GM18511 (cell line): ENCODE results near the gene HOPX.
"Not testable (repeated sequence)": the region's sequence is repeated elsewhere in the genome, so short reads cannot be mapped to it uniquely, and the experiment has no call there.

Source experiments
- ATAC-seq: cut with Tn5 transposase; IDR thresholded peaks from one replicate; pipeline ENCODE4 v1.9.1; 2021; ENCODE audit warnings: mild to moderate bottlenecking, moderate library complexity; ENCODE audit not compliant: unreplicated experiment

Gene HOPX

DNA sequence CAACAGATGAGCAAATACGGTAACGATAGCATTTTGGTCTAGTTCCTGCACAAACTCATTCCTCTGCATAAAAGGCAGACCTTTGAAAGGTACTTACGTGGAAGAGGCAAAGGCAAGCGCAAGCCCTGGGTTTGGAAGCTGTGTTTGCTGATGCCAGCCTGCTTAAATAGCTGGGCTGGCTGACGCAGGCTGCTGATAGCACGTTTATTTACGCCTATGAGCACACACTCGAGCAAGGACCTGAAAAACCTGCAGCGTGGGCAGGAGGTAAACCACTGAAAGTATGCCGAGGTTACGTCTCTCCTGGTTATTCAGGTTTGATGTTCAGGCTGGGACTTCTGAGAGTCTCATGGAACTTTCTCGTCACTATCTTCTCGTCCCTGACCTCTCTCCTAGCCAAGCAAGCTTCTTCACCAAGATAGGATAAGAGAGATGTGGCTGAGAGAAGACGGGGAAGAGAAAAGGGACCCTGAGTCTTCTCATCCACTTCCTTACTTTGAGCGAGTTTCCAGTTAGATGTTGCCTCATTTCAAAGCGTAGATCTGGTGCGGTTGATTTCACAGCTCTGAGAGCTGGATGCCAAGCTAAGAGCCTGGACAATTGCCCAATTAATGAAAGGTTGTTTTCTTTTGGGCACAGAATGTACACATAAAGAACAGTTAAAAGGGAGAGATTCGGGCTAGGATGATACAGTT lies at the start of gene HOPX:
HOPX (minus strand) TSS at position 139 of the 695 bp plus-strand sequence. CDS start 23,480 bp downstream, outside the sequence.
- peak; percentile 93 for ATAC-seq

- ATAC-seq: no peak
These were observed 49.0 kb upstream of the HOPX start for GRCh38 chr4:56730097-56730496.

GRCh38 chr4:56728512-56728911 lies 47.4 kb upstream of the HOPX start:
- no peak for ATAC-seq

DNA sequence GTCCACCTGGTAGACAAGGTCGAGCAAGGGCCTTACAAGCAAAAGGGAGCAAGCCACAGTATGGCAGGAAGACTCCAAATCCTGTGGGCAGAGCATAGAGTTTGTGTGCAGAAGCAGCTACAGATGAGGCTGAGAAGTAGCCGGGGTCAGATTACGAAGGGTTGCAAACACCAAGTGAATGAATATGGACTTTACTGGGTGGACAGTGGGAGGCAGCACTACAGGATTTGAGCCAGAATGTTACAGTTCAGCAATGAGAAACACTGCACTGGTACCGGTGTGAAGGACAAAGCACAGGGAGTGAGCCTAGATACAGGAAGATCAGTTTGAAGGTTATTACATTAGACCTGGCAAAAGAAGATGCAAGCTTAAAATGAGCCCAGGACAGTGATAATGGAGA lies 46.1 kb upstream of the HOPX start:
- ATAC-seq: no peak

DNA sequence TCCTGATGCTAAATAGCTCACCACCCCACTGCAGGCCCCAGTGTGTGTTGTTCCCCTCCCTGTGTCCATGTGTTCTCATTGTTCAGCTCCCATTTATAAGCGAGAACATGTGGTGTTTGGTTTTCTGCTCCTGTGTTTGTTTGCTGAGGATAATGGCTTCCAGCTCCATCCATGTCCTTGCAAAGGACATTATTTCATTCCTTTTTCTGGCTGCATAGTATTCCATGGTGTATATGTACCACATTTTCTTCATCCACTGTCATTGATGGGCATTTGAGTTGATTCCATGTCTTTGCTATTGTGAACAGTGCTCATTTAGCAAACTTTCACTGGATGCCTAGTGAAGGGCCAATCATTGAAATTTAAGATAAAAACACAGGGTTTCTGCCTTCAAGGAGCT lies 45.5 kb upstream of the HOPX start:
- ATAC-seq: not testable (repeated sequence)

- ATAC-seq: no peak
These were observed 42.6 kb upstream of the HOPX start for GRCh38 chr4:56723659-56724230.

- ATAC-seq: peak; percentile 49
These were observed 42.1 kb upstream of the HOPX start for GRCh38 chr4:56723201-56723605.

DNA sequence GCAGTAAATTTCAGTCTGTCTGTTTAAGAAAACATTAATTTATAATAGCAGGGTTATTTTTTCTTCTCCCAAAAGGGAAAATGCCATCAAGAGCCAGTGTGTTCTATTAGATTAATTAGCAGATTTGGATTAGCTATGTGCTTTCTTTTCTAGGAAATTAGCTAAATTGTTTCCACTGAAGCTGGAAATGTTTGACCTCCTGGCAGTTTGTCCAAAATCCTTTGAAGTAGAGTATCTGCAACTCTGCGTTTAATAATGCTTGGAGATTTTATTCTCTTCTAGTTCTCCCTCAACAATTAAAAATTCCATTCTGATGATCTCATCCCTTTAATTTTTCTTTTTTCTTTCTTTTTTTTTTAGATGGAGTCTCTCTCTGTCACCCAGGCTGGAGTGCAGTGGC lies 27.1 kb upstream of the HOPX start:
- no peak for ATAC-seq

- ATAC-seq: no peak
These were observed 24.9 kb upstream of the HOPX start for GRCh38 chr4:56705966-56706365.

DNA sequence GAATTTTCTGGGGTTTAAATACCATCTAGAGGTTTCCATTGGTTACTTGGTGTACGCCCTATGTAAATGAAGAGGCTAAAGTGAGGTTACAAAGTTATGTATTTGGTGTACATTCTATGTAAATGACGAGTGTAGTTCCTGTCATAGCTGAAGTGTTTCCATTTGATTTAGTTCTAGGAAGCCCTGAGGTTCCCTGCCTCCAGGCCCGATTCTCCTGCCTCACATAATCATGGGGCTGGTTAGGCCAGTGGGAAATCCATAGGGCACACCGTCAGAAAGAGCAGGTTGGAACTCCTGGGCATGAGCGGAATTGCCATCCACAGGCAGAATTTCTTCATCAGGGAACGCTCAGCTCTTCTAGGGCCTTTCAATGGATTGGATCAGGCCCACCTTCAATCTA lies 24.2 kb upstream of the HOPX start:
- no peak for ATAC-seq

DNA sequence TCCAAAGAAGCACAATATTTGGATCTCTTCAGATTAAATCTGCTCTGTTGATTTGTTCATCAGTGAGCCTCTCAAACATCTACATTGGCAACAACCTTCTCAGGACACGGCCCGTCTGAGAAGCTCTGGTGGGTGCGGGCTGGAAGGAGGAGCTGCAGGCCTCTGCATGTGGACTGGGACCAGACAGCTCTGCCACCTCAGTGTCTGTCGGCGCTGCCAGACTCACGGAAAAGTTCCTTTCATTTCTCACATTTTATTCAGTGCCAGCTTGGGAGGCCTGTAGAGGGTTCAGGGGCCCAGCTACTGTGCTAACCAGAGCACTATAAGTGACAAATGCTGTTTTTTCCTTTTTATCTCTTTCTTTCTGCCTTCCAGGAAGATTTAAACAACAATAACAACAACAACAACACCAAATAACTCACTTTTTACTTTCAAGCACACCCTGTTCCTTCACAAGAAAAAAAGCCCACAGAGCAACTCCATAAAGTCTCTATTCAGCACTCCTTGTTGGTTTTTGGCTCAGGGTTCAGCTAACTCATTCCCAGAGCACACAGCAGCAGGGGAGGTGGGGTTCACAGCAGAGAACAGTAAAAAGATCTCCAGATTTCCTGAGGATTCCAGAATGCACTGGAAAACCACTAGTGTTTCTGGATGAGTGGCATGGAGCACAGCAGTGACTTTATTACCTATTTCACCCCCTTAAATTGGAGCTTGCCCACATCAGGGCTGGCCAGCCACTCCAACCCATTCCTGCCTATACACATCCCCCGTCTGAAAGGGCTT lies 23.2 kb upstream of the HOPX start:
- ATAC-seq: no peak

- ATAC-seq: no peak
These were observed 22.3 kb upstream of the HOPX start for GRCh38 chr4:56703378-56703777.

DNA sequence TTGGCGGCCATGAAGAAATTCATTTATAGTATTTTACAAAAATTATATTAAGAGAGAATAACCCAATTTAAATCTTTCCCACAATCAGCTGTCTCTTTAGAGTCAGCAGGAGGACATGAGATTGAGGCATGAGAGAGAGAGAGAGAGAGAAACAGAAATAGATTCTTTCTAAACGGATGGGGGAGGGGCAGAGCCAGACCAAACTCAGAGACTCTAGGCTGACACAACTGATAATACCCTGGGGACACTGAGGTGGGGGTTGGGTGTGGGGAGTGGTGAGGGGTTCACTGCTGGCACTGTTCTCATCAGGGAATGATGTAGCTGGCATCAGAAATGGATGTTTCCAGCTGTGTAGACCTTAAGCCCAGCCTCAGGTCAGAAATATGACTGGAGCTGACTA lies 20.5 kb upstream of the HOPX start:
- ATAC-seq: no peak

DNA sequence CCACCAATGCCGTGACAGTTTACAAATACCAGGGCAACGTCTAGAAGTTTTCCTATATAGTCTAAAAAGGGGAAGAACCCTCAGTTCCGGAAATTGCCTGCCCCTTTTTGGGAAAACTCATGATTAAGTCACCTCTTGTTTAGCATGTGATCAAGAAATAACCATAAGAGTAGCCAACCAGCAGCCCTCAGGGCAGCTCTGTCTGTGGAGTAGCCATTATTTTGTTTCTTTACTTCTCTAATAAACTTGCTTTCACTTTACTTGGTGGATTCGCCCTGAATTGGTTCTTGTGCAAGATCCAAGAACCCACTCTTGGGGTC lies 20.0 kb upstream of the HOPX start:
- no peak for ATAC-seq

DNA sequence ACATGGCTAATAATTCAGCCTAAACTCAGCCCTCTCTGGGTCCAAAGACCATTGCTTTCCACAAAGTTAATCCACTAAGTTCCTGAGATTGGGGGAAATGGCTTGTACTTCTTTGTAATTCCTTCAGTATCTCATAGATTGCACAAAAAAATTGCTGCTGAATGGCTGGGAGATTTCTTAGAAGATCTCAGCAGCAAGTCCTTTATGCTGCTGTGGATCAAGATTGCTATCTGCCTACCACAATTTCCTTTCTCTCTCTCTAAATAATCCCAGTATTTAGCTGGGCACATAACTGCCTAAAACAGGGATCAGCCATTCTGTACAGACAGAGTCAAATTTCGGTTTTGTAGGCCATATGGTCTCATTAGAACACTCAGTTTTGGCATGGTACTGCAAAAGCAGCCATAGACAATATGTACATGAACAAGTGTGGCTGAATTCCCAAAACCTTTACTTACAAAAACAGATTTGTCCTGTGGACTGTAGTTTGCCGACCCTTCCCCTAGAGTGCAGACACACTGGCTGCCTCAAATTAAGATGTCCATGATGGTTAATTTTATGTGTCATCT lies 18.5 kb upstream of the HOPX start:
- no peak for ATAC-seq

DNA sequence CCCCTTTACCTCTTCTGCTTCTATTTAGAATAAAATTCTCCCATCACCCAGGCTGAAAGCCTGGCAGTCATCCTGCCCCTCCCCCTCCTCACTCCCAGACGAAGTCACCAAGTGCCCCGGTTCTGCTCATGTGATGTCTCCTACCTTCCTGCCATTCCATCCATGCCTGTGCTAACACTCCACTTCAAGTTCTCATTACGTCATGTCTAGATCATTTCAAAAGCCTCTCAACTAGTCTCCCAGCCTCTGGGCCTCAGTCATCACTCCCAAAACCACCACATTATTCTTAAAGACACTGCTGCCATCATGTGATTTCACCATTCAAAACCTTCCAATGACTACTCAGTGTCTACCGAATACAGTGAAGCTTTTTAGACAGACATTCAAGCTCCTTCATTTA lies 17.2 kb upstream of the HOPX start:
- no peak for ATAC-seq

GRCh38 chr4:56696056-56696455 lies 15.0 kb upstream of the HOPX start:
- ATAC-seq: no peak

DNA sequence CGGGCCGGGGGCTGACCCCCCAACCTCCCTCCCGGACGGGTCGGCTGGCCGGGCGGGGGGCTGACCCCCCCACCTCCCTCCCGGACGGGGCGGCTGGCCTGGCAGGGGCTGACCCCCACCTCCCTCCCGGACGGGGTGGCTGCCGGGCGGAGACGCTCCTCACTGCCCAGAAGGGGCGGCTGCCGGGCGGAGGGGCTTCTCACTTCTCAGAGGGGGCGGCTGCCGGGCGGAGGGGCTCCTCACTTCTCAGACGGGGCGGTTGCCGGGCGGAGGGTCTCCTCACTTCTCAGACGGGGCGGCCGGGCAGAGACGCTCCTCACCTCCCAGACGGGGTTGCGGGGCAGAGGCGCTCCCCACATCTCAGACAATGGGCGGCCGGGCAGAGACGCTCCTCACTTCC lies 12.4 kb upstream of the HOPX start:
- not testable (repeated sequence) for ATAC-seq

DNA sequence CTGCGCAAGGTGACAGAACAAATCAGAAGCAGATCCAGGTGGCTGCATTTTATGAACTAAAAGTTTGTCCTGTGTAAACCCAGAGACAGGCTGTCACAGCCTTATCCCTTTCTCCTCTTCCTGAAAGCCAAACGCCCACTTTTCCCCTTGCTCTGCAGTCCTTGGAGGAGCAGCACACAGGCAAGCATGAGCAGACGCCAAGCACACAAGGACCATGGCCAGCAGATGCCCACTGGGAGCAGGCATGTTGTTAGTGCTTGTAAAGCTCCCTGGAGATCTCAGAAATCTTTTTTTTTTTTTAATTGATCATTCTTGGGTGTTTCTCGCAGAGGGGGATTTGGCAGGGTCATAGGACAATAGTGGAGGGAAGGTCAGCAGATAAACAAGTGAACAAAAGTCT lies 11.5 kb upstream of the HOPX start:
- no peak for ATAC-seq

GRCh38 chr4:56691425-56691824 lies 10.3 kb upstream of the HOPX start:
- no peak for ATAC-seq

DNA sequence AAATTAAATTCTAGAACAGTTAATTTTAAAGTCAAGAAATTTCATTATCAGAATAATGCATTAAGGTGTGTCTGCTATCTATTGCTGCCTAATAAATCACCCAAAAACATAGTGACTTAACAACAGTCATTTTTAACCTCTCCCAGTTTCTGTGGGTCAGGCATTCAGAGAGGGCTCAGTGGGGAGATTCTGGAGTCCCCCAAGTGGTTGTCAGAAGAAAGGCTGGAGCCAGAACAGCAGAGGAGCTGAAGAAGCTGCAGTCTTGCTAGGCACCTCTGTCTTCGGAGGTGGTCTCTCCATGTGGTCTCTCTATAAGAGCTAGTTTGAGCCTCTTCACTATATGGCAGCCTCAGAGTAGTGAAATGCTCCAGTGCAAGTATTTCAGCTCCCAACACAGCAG lies 9.3 kb upstream of the HOPX start:
- no peak for ATAC-seq
